ENCODE measurements around the gene KLHDC9. TPM values are rescaled to one million over a fixed set of nuclear protein-coding genes. Genes with fewer than 3 reads are reported as not detected.

Gene KLHDC9
- polyA plus RNA-seq, 1 experiment, result 1.1 TPM

DNA sequence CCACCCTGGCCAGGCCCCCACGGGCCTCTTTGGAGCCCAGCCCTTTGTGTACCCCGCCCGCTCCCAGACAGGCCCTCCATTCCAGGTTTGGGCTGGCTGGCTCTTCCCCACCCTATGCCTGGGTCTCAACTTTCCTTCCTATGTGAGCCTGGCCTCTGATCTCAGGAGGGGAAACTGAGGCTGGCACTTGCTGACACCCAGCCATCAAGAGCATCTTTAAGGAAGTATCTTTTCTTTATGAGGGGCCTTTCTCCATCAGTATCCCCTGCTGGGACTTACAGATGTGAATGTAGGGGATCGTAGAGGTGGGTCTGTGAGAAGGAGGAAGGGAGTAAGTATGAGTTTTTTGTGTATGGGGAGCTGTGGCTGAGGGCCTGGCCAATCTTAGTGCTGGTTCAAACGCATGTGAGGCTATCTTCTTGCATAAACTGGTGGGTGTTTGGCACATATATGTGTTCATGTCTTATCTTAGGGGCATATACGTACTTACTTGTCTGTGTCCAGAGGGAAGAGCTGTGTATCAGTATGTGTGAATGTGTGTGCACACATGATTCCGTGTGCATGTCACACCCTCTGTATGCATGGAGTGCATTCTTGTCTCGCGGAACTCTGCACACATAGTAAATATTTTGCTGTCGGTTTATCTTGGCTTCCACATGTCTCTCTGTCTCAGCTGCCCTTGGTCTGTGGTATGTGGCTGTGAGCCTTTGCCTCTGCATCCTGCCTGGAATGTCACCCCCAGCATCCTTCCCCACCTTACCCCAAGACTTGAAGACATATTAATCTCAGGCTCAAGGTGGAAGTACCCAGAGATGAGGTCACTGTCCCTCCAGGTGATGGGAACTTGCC, 14.2 kb upstream of the KLHDC9 start:
- Histone ChIP-seq H3K4me3 (ENCODE audit: low read depth, low read length) (no peak overlapping the region), H3K9me3 (ENCODE audit: control insufficient read depth, insufficient read depth, low read length) (no peaks in the 10 kb centered on the region; the same call in 1 of the 2 replicates), H3K27ac (ENCODE audit: low read depth, low read length) (peak overlapping the region; percentile 70), H3K27me3 (ENCODE audit: control insufficient read depth, insufficient read depth, low read length) (no peaks in the 10 kb centered on the region)
- ChIA-PET POLR2A (interaction anchor here (0.6 to 1.7 kb wide), 3 partner anchors 38 to 93 kb away, joined by 5 to 7 read pairs (median 5); partner anchors contain the start of gene USF1), CTCF (interaction anchor here (0.6 to 3.6 kb wide), 5 partner anchors 14 to 94 kb away, joined by 3 to 16 read pairs (median 12); partner anchors contain the start of gene KLHDC9)
- no peak for DNase-seq (ENCODE audit: low read depth, low spot score)
- TF ChIP-seq CTCF (IDR thresholded peaks at IDR 0.05; ENCODE audit: low read depth, low read length), result no peak

DNA sequence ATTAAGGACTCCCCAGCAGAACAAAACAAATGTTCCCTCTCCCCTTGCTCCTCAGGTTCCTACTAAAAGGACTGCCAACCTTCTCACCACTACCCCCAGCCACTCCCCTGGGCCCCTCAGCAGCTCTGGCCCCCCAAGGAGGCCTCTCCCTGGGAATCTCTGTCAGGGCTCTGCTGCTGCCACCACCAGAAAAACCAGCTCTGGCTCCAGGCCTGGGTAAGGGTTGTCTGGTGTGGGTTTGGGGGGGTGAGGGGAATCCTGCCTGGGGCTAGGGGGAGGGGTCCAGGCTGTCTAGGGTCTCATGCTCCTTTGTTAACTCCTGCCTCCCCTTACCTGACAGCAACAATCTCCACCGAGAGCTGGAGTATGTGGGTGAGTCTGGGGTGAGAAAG, 13.6 kb upstream of the KLHDC9 start:
- CTCF ChIA-PET, result interaction anchor here (1.4 to 3.6 kb wide), 4 partner anchors 13 to 95 kb away, joined by 3 to 16 read pairs (median 12); partner anchors contain the start of gene KLHDC9
- H3K4me3 ChIP-seq (ENCODE audit: low read depth, low read length), result no peak overlapping the region
- H3K27me3 ChIP-seq (ENCODE audit: control insufficient read depth, insufficient read depth, low read length), result no peaks in the 10 kb centered on the region
- H3K27ac ChIP-seq (ENCODE audit: low read depth, low read length), result no peak overlapping the region
- DNase-seq (ENCODE audit: low read depth, low spot score), result no peak
- H3K9me3 ChIP-seq (ENCODE audit: control insufficient read depth, insufficient read depth, low read length), result no peaks in the 10 kb centered on the region; the same call in 1 of the 2 replicates
- TF ChIP-seq CTCF (IDR thresholded peaks at IDR 0.05; ENCODE audit: low read depth, low read length), result no peak
- POLR2A ChIA-PET, result interaction anchor here (0.6 to 1.7 kb wide), 3 partner anchors 39 to 824 kb away, joined by 3 to 7 read pairs (median 5); partner anchors contain the start of gene USF1

- H3K4me3 ChIP-seq (ENCODE audit: low read depth, low read length), result no peak overlapping the region
- CTCF ChIA-PET, result interaction anchor here (0.5 to 3.6 kb wide), 5 partner anchors 12 to 141 kb away, joined by 3 to 16 read pairs (median 5); partner anchors contain the start of genes KLHDC9 and TOMM40L
- POLR2A ChIA-PET, result interaction anchor here (0.5 to 1.7 kb wide), 3 partner anchors 39 to 825 kb away, joined by 3 to 7 read pairs (median 3); partner anchors contain the start of gene USF1
- no peak overlapping the region for H3K27ac ChIP-seq (ENCODE audit: low read depth, low read length)
- H3K27me3 ChIP-seq (ENCODE audit: control insufficient read depth, insufficient read depth, low read length), result no peaks in the 10 kb centered on the region
- no peaks in the 10 kb centered on the region for H3K9me3 ChIP-seq (ENCODE audit: control insufficient read depth, insufficient read depth, low read length)
- no peak for TF ChIP-seq CTCF (IDR thresholded peaks at IDR 0.05; ENCODE audit: low read depth, low read length)
- no peak for DNase-seq (ENCODE audit: low read depth, low spot score)
Observed at GRCh38 chr1:161085165-161085564, 13.0 kb upstream of the KLHDC9 start.

GRCh38 chr1:161086457-161086856, 11.7 kb upstream of the KLHDC9 start:
- Histone ChIP-seq H3K27ac (ENCODE audit: low read depth, low read length) (no peak overlapping the region), H3K4me3 (ENCODE audit: low read depth, low read length) (no peak overlapping the region), H3K9me3 (ENCODE audit: control insufficient read depth, insufficient read depth, low read length) (no peaks in the 10 kb centered on the region), H3K27me3 (ENCODE audit: control insufficient read depth, insufficient read depth, low read length) (no peaks in the 10 kb centered on the region)
- DNase-seq (ENCODE audit: low read depth, low spot score), result no peak
- ChIA-PET POLR2A (no interaction called here), CTCF (interaction anchor here (0.9 to 3.6 kb wide), 5 partner anchors 11 to 89 kb away, joined by 3 to 12 read pairs (median 3); no protein-coding TSS in a partner anchor)
- TF ChIP-seq CTCF (IDR thresholded peaks at IDR 0.05; ENCODE audit: low read depth, low read length), result no peak
